Gastrocnemius medialis (tissue), 4 donors: Measurements from ENCODE around the gene ALK.

Source experiments
- POLR2A ChIP-seq, 2 donors: fragments of 450-650 bp; IDR thresholded peaks; one replicate each; pipeline ENCODE4 v1.6.1; 2017; ENCODE audit warnings: antibody characterized with exemption in 2 of 2, mild to moderate bottlenecking in 2 of 2, moderate library complexity in 2 of 2
- TF ChIP-seq, protein P1 (sequence below), 5 experiments: fragments of 450-650 bp in 3 of 5; fragments of 200-600 bp in 2 of 5; sonication (generic) in 2 of 5; IDR thresholded peaks in 4 of 5; conservative IDR thresholded peaks in 1 of 5; 1 replicate in 4 of 5; 2 replicates in 1 of 5; pipeline ENCODE4 v1.5.1; 2016 to 2019; ENCODE audit warnings: antibody characterized with exemption in 5 of 5, mild to moderate bottlenecking in 3 of 5, moderate library complexity in 3 of 5

DNA sequence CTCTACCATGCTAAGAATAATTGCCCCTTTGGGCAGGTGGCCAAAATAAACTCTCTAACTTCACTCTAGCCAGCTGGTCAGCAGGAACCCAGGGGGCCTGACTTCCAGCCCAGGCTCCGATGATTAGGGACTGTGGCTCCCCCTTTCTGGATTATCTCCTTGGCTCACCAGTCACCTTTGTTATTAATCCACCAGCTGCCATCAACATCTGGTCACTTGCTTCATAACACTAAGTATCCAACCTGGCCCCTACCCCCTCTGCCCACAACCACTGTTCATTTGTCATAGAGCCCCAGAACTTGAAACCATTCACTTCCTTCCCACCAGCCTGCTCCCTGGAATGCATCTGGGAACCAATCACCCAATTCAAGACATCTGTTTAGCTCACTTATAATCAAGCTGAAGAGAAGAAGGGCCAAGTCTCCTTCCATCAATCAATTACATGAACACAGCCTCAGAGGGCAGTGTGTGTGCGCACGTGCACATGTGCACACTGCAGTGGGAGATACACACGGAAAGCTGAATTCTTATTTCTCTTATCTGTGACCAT lies 215.1 kb downstream of the ALK start:
- TF ChIP-seq, protein P1, sequence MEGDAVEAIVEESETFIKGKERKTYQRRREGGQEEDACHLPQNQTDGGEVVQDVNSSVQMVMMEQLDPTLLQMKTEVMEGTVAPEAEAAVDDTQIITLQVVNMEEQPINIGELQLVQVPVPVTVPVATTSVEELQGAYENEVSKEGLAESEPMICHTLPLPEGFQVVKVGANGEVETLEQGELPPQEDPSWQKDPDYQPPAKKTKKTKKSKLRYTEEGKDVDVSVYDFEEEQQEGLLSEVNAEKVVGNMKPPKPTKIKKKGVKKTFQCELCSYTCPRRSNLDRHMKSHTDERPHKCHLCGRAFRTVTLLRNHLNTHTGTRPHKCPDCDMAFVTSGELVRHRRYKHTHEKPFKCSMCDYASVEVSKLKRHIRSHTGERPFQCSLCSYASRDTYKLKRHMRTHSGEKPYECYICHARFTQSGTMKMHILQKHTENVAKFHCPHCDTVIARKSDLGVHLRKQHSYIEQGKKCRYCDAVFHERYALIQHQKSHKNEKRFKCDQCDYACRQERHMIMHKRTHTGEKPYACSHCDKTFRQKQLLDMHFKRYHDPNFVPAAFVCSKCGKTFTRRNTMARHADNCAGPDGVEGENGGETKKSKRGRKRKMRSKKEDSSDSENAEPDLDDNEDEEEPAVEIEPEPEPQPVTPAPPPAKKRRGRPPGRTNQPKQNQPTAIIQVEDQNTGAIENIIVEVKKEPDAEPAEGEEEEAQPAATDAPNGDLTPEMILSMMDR (IDR thresholded peaks at IDR 0.05 in 4 of 5, conservative IDR thresholded peaks at IDR 0.05 in 1 of 5), result no peak
- TF ChIP-seq POLR2A (IDR thresholded peaks at IDR 0.05), result no peak
